GM23248 (cell line): Measurements from ENCODE around the gene NOL3.

Experiments used
- EZH2 ChIP-seq: fragments of 200-600 bp; sonication (generic); IDR thresholded peaks from 2 replicates; pipeline ENCODE4 v1.6.1; 2018; ENCODE audit warnings: antibody characterized with exemption, mild to moderate bottlenecking; ENCODE audit not compliant: insufficient read depth, poor library complexity, severe bottlenecking
- EZH2phosphoT487 ChIP-seq: fragments of 200-600 bp; sonication (generic); IDR thresholded peaks from 2 replicates; pipeline ENCODE4 v1.6.1; 2018; ENCODE audit warnings: antibody characterized with exemption, moderate library complexity, mild to moderate bottlenecking, low read depth; ENCODE audit not compliant: insufficient read depth

- TF ChIP-seq EZH2phosphoT487: no peak
- TF ChIP-seq EZH2: no peak
These were observed 32.7 kb downstream of the NOL3 start for GRCh38 chr16:67202956-67203493.
